GM19035 (cell line): ENCODE data around the gene EML1.

Source experiments
- ATAC-seq: cut with Tn5 transposase; IDR thresholded peaks from one replicate; pipeline ENCODE4 v1.9.1; 2021; ENCODE audit not compliant: unreplicated experiment

The EML1 gene

DNA sequence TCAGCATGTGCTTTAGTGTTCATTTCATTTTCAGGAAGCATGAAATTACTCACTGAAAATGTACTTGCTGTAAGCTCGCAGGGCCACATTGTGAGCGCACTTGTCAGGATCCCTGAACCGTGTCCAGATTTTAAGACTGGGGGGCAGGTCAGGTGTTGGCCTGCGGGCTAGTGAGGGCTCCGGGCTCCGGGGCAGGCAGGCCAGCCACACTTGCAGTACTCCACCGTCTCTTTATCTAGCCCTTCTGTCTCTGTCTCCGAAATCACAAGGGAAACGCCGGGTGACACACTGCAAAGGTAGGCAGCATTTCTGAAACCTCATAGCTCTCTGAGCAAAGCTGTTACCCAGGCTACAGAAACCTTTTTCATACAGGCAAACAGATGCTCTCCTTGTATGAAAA, 98.7 kb downstream of the EML1 start:
- peak; percentile 68 for ATAC-seq

- ATAC-seq: peak; percentile 25
Observed at GRCh38 chr14:99892406-99892805, 99.2 kb downstream of the EML1 start.

DNA sequence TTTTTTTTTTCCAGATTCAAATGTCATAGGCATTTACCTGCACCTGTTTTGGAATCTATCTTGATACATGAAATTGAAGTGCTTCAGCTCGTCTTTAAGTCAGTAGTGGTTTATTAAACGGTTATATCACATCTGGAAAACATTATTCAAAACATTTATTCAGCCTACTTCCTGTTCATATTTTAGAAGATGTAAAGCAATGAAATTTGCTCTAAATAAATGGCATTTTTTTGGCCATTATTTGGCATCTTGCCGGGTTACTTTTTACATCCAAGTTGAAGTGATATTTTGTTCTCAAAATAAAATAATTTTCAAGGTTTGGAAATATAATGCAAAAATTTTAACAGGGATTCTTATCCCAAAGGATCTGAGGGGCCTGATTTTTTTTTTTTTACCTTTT, 103.1 kb downstream of the EML1 start:
- no peak for ATAC-seq

DNA sequence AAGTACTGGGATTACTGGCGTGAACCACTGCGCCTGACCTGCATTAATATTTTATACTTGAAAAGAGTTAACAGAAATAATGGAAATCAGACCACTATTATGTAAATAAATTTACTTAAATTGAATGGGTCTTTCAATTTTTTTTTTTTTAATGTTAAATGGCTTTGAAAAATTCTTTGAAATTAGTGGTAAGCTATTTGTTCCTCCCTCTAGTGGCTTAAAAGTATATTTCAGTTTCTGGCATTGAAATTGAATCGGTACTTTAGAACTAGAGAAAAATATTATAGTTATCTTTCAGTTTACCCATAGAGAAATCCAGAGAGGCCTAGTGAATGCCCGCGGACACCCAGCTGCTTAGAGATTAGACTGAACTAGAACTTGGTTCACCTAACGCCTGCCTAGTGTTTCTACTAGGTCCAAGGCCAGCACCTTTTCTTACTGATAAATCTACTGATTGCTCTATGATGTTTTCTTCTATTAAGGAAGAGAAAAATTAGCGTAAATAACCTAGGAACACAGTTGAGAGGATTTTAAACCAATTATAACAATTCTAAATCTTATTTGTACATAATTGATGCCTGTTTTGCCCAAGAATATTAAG, 106.5 kb downstream of the EML1 start:
- no peak for ATAC-seq

DNA sequence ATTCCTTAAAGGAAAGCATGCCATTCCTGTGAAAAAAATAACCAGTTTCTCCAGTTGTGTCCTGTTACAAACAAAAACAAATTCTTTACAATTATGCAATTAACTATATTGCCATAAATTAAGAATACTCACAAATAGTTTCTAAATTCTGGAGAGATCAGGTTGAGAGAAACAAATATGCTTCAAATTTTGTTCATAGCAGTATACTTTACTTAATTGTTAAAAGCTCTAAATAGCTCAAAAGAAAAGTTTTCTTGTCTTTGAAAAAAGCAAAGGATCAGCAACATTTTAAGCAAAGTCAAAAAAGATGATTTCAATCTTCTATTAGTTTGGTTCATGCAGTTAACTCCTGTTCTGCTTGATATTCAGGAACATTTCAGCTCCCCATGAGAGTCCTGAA, 109.7 kb downstream of the EML1 start:
- ATAC-seq: no peak

DNA sequence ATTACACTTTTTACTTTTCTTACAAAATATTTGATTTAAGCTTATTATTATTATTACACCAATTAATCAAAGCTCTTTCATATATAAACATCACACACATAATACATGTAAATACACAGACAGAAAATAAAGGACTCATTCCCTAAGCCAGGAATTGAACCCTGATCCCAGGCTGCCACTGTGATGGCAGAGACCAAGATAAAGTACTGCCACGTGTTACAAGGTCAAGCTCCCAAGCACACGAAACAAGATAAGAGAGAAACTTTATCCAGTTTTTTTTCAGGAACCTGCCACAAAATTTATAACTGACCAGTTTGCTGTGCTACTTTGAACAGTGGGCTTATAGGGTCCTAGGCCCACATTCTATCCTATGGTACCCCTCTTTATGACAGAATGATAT, 111.3 kb downstream of the EML1 start:
- ATAC-seq: no peak

GRCh38 chr14:99905121-99905520, 111.9 kb downstream of the EML1 start:
- ATAC-seq: no peak

GRCh38 chr14:99907761-99908652, 114.8 kb downstream of the EML1 start:
- no peak for ATAC-seq

DNA sequence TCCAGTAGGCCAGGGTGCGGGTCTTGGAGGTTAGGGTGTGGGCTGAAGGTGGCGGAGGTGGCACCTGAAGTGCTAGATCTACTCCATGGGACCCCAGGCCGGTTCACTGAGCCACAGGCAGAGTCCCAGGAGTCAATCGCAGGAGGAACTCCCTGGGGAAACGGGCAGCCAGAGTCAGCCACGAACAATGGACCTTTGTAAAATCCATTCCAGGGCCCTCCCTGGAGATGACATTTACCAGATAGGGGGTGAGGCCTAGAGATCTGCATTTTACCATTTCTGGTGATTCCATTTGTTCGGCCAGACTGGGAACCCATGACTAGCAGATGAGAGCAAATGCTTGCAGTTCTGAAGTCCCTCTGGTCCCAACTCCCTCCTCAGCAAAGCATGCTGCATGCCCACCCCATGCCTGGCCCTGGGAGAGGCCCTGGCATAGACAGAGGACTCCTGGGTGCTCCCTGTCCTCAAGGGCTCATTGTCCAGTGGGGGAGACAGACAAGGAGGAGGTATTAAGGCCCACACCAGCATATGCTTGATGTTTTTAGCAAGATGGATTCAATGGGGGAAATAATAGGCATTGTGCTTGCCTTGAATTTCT, 115.5 kb downstream of the EML1 start:
- no peak for ATAC-seq

GRCh38 chr14:99909513-99910064, 116.4 kb downstream of the EML1 start:
- ATAC-seq: no peak

DNA sequence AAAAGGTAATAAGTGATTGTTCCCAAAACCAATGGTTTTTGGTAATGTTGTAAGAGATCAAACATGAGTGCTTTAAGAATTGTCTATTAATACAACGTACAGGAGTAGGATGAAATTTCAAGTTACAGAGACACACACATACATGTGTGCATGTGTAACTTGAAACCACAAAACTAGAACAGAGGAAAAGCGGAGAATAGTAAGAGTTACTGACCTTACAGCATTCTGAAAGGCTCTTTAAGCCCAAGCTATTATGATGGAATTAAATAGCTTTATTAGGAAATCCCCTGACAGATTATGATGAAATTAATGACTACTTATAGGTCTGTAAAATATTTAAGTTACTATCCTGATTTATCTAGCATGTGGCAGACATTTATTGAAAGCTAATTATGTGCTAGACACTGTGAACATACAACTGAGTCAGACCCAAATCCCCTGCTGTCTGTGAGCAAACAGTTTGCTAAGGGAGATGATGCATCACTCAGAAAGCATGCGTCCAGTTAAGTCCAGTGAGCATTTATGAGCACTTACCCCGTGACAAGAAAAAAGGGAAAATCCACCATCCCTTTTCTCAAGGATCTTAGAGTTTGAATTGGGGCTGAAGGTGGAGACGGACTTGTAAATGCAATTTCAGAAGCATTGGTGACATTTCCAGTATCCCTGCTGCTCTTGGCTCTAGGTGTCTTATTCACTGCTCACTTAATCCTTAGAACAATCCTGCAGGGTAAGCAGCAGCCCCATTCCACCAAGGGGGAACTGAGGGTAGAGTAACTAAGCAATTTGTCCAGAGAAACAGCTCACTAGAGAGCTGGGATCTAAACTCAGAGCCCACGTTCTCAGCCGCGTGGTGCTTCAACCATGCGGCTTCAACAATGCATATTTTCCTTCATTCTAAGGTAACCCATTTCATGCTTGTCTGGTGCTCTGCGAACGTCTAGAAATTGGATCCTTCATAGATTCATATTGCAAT, 117.4 kb downstream of the EML1 start:
- ATAC-seq: no peak

- no peak for ATAC-seq
Observed at GRCh38 chr14:99915305-99916090, 122.3 kb downstream of the EML1 start.

GRCh38 chr14:99916091-99916383, 122.8 kb downstream of the EML1 start:
- ATAC-seq: no peak

DNA sequence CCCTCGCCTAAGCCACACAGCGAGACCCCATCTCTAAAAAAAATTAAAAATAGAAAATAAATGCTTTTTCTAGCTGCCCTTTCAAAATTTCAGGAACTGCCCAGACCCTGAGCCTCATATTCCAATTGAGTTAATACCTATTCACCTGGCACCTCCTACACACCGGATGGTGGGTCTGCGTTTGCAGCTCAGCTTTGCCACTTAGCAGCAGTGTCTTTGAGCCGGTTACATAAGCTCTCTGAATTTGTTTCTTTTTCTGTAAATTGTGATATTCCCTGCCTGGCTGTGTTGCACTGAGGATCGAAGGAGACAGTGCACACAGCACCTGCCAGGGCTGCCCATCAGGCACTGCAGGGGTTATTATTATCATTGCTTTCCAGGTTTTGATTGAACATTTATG, 125.6 kb downstream of the EML1 start:
- no peak for ATAC-seq

DNA sequence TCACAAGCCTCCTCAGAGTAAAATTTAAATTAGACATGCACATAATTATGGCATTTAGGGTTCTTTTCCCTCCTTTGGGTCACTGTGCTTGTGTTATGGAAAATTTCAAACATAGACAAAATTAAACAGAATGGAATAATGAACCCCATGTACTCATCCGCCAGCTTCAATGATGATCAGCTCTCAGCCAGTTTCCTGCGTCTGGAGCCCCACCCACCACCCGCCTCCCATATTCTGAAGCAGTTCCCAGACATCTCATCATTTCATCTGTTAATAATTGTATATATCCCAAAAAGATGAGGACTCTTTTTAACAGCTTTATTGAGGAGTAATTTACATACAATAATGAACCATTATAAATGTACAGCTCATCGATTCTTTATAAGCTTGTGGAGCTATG, 128.2 kb downstream of the EML1 start:
- ATAC-seq: no peak

GRCh38 chr14:99924379-99924778, 131.2 kb downstream of the EML1 start:
- ATAC-seq: no peak

- no peak for ATAC-seq
Observed at GRCh38 chr14:99925471-99925870, 132.3 kb downstream of the EML1 start.

DNA sequence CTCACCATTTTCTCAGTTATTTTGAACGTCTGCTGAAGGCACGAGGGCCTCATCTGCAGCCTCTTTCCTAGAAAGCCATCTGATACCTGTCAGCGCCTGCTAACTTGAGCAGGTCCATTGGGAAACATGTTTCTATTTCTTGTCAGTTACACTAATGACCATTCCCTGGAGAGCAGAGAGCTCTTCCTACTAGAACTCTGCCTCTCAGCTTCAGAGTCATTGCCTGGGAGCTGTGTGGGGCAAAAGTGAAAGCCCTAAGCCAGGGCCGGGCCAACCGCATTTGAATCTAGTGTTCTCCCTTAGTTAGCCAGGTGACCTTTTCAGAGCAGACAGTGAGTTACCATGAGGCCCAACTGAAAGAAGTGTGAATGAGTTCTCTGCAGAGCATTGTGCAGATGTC, 135.8 kb downstream of the EML1 start:
- ATAC-seq: peak; percentile 39

GRCh38 chr14:99929601-99930000, 136.4 kb downstream of the EML1 start:
- no peak for ATAC-seq
